Measurements from ENCODE around the gene HMCN2.
"Not testable (repeated sequence)": the region's sequence is repeated elsewhere in the genome, so short reads cannot be mapped to it uniquely, and the experiment has no call there.

Gene HMCN2

GRCh38 chr9:130336885-130337284, 71.3 kb downstream of the HMCN2 start:
- no peak overlapping the region for H3K27ac ChIP-seq
- TF ChIP-seq CTCF (IDR thresholded peaks at IDR 0.05): no peak
- no peak for TF ChIP-seq ZFX (IDR thresholded peaks at IDR 0.05; ENCODE audit: borderline replicate concordance)

GRCh38 chr9:130337318-130337717, 71.8 kb downstream of the HMCN2 start:
- no peak for TF ChIP-seq CTCF (IDR thresholded peaks at IDR 0.05)
- no peak for TF ChIP-seq ZFX (IDR thresholded peaks at IDR 0.05; ENCODE audit: borderline replicate concordance)
- H3K27ac ChIP-seq: no peak overlapping the region

- H3K27ac ChIP-seq: no peak overlapping the region
- TF ChIP-seq ZFX (IDR thresholded peaks at IDR 0.05; ENCODE audit: borderline replicate concordance) (no peak), CTCF (IDR thresholded peaks at IDR 0.05) (no peak)
These were observed 72.3 kb downstream of the HMCN2 start for GRCh38 chr9:130337784-130338380.

GRCh38 chr9:130338891-130339290, 73.3 kb downstream of the HMCN2 start:
- not testable (repeated sequence) for H3K27ac ChIP-seq

- TF ChIP-seq ZFX (IDR thresholded peaks at IDR 0.05; ENCODE audit: borderline replicate concordance): no peak
- TF ChIP-seq CTCF (IDR thresholded peaks at IDR 0.05): no peak
- no peak overlapping the region for H3K27ac ChIP-seq
These were observed 73.7 kb downstream of the HMCN2 start for GRCh38 chr9:130339306-130339705.

- no peak overlapping the region for H3K27ac ChIP-seq
- TF ChIP-seq ZFX (IDR thresholded peaks at IDR 0.05; ENCODE audit: borderline replicate concordance) (no peak), CTCF (IDR thresholded peaks at IDR 0.05) (no peak)
These were observed 74.5 kb downstream of the HMCN2 start for GRCh38 chr9:130340011-130340410.

- H3K27ac ChIP-seq: not testable (repeated sequence)
These were observed 75.0 kb downstream of the HMCN2 start for GRCh38 chr9:130340557-130340956.

- TF ChIP-seq ZFX (IDR thresholded peaks at IDR 0.05; ENCODE audit: borderline replicate concordance) (no peak), CTCF (IDR thresholded peaks at IDR 0.05) (no peak)
- H3K27ac ChIP-seq: no peak overlapping the region
These were observed 75.6 kb downstream of the HMCN2 start for GRCh38 chr9:130341128-130341527.

All from 22Rv1 (cell line).